ENCODE data around the gene CHCHD6.

CHCHD6 gene

DNA sequence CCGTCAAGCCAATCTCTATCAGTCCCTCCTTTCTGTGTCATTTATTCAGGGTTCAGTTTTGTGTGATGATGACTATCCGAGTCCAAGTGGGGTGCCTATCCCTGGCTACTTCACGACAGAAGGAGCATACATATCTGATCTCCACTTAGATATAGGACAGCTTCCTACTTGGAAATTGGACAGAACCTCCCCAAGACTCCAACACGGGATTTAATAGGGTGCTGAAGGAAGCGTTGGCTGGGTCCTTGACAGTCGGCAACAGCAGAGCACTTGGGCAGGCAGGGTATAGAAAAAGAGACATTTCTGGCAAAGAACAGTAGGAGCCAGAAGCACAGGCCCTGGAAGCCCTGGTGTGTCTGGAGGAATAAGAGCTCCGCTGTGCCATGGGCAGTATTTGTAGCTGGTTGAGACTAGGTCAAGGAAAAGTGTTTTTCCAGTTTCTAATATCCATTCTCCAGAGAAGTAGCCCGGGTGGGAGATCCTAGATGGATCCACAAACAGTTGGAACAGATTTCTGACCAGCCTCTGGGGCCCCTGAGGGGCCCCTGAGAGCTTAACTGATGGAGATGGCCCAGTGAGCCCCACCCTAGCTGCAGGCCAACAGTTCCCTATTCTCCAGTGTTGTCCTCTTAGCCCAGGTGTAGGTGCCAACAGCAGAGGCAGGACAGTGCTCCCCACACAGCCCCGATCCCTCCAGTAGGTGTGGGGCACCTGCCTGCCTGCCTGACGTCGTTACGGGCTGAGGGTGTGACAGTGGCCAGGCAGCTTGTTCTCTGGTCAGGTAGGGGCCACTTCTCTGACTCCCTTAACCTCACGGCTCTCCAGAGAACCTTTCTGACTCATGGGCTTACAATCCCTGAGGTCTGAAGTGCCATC lies 130.8 kb downstream of the CHCHD6 start:
- peak overlapping the region; percentile 57 for H3K27ac ChIP-seq
- TF ChIP-seq, protein P1, sequence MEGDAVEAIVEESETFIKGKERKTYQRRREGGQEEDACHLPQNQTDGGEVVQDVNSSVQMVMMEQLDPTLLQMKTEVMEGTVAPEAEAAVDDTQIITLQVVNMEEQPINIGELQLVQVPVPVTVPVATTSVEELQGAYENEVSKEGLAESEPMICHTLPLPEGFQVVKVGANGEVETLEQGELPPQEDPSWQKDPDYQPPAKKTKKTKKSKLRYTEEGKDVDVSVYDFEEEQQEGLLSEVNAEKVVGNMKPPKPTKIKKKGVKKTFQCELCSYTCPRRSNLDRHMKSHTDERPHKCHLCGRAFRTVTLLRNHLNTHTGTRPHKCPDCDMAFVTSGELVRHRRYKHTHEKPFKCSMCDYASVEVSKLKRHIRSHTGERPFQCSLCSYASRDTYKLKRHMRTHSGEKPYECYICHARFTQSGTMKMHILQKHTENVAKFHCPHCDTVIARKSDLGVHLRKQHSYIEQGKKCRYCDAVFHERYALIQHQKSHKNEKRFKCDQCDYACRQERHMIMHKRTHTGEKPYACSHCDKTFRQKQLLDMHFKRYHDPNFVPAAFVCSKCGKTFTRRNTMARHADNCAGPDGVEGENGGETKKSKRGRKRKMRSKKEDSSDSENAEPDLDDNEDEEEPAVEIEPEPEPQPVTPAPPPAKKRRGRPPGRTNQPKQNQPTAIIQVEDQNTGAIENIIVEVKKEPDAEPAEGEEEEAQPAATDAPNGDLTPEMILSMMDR (conservative IDR thresholded peaks at IDR 0.05): no peak

DNA sequence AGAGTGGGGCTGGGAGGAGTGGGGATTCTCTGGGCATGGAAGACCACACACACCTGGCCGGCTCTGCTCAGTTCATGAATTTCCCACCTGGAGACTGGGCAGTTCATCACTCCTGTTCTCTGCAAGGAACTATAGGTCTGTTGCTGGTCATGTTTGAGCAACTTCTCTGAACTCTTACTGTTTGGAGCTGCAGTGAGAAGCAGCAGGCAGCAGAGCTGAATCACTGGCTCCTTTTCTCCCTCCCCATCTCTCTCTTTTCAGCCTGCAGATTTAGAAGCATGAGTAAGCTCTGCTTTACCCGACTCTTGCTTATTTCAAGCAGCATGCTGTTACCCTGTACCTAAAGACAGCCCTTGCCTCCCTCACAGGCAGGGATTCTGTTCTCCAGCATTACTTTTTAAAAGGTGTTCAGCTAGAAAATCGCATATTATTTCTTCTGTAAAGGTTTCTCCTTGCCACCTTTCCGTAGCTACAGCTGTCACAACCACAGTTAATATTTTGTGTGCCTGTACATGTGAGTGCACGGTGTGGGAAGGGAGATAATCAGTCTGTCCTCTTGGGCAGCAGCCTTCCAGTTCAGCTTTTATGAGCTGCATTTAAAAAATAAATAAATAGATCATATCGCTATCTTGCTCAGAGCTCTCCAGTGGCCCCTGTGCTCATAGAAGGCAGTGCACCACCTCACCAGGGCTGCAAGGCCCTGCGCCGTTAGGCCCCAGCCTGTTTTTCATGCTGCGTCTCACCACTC lies 131.6 kb downstream of the CHCHD6 start:
- H3K27ac ChIP-seq: peak overlapping the region; percentile 57
- TF ChIP-seq, protein P1 (conservative IDR thresholded peaks at IDR 0.05): peak; percentile 76

DNA sequence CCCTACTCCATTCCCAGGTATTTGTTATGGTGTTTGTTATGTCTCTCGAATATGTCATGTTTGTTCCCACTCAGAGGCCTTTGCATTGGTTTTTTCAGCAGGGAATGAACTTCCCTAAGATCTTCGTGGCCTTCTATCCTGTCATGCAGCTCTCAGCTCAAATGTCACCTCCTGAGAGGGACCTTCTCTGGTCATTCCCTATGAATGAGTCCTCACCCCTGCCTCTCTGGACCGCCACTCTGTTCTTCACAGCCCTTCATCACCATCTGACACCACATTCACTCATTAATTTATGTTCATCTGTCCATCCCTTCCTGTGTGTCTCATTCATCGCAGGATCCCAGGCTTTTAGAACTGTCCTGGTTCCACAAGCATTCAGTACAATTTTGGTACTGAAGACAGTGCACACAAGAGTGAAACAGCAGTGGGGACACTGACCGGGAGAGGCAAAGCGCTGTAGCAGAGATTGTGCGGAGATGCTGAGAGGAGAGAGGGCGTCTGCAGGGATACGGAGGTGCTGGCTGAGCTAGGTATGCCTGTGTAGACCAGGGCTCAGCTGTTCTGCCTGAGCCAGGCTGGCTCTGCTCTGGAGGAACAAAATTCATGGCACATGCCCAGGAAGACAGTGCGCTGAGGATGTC lies 132.3 kb downstream of the CHCHD6 start:
- TF ChIP-seq, protein P1 (conservative IDR thresholded peaks at IDR 0.05): peak; percentile 26
- H3K27ac ChIP-seq: peak overlapping the region; percentile 57

DNA sequence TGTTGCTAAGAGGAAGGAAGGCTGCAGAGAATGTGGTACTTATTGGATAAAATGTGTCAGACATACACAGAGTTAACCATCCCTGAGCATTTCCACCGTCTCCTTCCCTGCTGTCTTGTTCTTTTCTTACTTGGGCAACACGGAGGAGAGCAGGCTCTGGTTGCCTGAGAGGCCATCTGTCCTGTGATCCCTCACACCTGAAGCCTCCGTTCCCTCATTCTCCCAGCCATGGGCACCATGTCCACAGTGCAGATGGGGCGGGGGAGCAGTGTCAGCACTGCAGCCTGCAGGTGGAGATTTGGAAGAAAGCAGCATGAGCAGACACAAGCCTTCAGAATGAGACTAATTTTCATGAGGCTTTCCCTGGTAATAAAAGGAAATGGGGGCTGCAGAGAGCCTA lies 133.7 kb downstream of the CHCHD6 start:
- H3K27ac ChIP-seq: no peak overlapping the region
- TF ChIP-seq, protein P1 (conservative IDR thresholded peaks at IDR 0.05): no peak

DNA sequence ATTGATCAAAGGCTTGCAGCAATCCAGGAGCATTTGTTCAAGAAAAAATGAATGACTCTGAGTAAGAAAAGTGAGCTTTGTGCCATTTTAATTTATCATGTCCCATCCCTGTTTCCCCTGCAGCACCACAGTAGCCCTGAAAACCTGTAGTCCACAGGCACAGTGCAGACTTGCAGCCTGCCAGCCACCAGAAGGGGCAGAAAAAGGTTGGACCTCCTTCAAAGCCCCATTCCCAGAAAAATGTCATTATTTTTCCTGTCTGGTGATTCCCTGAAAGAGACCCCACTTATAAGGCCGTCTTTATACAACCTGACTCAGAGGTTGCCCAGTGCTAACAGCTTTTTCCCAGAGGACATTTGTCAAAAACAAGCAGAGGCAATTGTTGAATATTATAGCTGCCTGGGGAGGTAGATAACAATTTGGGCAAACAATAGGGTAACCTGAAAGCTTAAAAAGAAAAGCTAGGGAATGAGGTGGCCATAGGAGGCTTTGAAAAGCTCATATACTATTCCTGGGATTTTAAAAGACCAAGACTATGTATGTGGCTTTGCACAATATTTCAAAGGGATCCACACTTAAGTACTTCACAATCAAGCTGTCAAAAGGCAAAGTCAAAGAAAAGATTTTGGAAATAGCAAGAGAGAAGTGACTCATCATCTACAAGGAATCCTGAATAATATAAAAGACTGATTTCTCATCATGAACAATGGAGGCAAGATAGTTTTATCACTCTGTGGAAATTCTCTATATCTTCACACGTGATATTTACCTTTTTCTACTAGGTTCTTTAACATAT lies 142.1 kb downstream of the CHCHD6 start:
- TF ChIP-seq, protein P1 (conservative IDR thresholded peaks at IDR 0.05): no peak
- no peak overlapping the region for H3K27ac ChIP-seq

DNA sequence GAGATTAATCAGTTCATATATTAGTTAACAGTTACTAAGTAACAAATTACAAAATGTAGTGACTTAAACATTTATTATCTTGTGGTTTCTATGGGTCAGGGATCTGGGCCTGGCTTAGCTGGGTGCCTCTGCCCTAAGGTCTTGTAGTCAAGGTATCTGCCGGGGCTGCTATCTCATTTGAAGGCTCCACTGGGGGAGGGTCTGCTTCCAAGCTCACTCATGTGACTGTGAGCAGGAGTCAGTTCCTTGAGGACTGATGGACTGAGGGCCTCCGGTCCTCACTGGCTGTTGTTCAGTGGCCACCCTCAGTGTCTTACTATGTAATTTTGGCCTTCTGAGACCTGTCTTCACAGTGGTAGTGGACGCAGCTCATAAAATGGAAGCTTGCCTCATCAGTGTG lies 143.0 kb downstream of the CHCHD6 start:
- H3K27ac ChIP-seq: no peak overlapping the region
- TF ChIP-seq, protein P1 (conservative IDR thresholded peaks at IDR 0.05): no peak
